DND-41 (cell line): ENCODE results near the gene EPN2.

Experiments used
- CTCF ChIP-seq: IDR thresholded peaks from 2 replicates; pipeline ENCODE4 v1.5.1; 2012; ENCODE audit warnings: borderline replicate concordance, low read length, moderate library complexity, mild to moderate bottlenecking; ENCODE audit not compliant: poor library complexity, severe bottlenecking; ENCODE audit errors: extremely low read depth
- EZH2 ChIP-seq: IDR thresholded peaks from 3 replicates; pipeline ENCODE4 v1.6.1; 2012; ENCODE audit warnings: borderline replicate concordance, low read depth, mild to moderate bottlenecking, moderate library complexity, low read length, inconsistent platforms; ENCODE audit not compliant: severe bottlenecking

- TF ChIP-seq CTCF (no peak), EZH2 (no peak)
Measured at GRCh38 chr17:19253112-19253511, 15.9 kb downstream of the EPN2 start.
